Adrenal gland (tissue), 19 donors: Measurements from ENCODE around the gene ACTA2. TPM values are rescaled to one million over a fixed set of nuclear protein-coding genes. Genes with fewer than 3 reads are reported as not detected.

Experiments used
- DNase-seq, 7 donors: peaks; one replicate each; pipeline ENCODE4 v3.0.0-alpha.2; 2019 to 2020
- H3K27ac ChIP-seq, 5 donors: fragments of 200-600 bp; sonication (generic) in 4 of 5; 1 replicate in 3 of 5; 2 replicates in 2 of 5; pipeline versions ENCODE4 v1.5.1 to v1.8.0; 2016 to 2020; ENCODE audit warnings: mild to moderate bottlenecking in 1 of 5
- H3K27me3 ChIP-seq: fragments of 200-600 bp; 2 replicates; pipeline ENCODE4 v1.8.0; 2021
- H3K36me3 ChIP-seq, 2 donors: fragments of 200-600 bp; replicated peaks in 1 of 2; 1 replicate in 1 of 2; 2 replicates in 1 of 2; pipeline versions ENCODE4 v1.5.1 to v1.8.0; 2018 to 2022
- H3K4me1 ChIP-seq, 2 donors: fragments of 200-600 bp; replicated peaks in 1 of 2; 1 replicate in 1 of 2; 2 replicates in 1 of 2; pipeline versions ENCODE4 v1.5.1 to v1.8.0; 2018 to 2021
- H3K4me3 ChIP-seq, 4 donors: fragments of 200-600 bp; sonication (generic) in 3 of 4; one replicate each; pipeline ENCODE4 v1.5.1; 2016 to 2018
- H3K9me3 ChIP-seq, 3 donors: fragments of 200-600 bp; sonication (generic) in 1 of 3; replicated peaks in 1 of 3; 1 replicate in 2 of 3; 2 replicates in 1 of 3; pipeline versions ENCODE4 v1.5.1 to v1.8.0; 2016 to 2021
- CTCF ChIP-seq, 6 experiments: fragments of 450-650 bp in 4 of 6; fragments of 200-600 bp in 2 of 6; sonication (generic) in 1 of 6; IDR thresholded peaks; 1 replicate in 5 of 6; 2 replicates in 1 of 6; pipeline versions ENCODE4 v1.5.1 to v1.8.0; 2016 to 2021; ENCODE audit warnings: antibody characterized with exemption in 6 of 6, mild to moderate bottlenecking in 2 of 6, moderate library complexity in 1 of 6
- POLR2A ChIP-seq, 2 donors: fragments of 450-650 bp; IDR thresholded peaks; one replicate each; pipeline ENCODE4 v1.6.1; 2017; ENCODE audit warnings: antibody characterized with exemption in 2 of 2, mild to moderate bottlenecking in 2 of 2, moderate library complexity in 1 of 2
- WGBS, 4 donors: extraction: QIAGEN DNeasy Blood & Tissue Kit in 2 of 4; methylation state at CpG; one replicate each; pipeline versions ENCODE4 v1.1.5 to v1.1.7; 2013 to 2017; 5-methylcytosine and 5-hydroxymethylcytosine counted together
- intact Hi-C, 2 donors: fragments of 100-400 bp; cut with DNase I; formaldehyde crosslinking; loops; one replicate each; pipeline versions ENCODE4 v1.14.1 to v1.15.0; 2022 to 2023
- long read RNA-seq, 10 donors: library from polyadenylated mRNA in 3 of 10; unstranded in 2 of 10; stranded (forward) in 1 of 10; transcript quantifications; one replicate each; pipeline ENCODE4 v2.0.0 and lab custom pipeline, GENCODE V29; 2021 to 2026
- polyA plus RNA-seq, 3 donors: library from polyadenylated mRNA; stranded (reverse); fragments of 200-250 nt in 2 of 3; fragments of 350-450 nt in 1 of 3; fragmentation: Illumina TruSeq in 1 of 3; extraction: RNeasy Lipid Tissue Mini Kit (QIAGEN cat#74804) in 1 of 3; gene quantifications; one replicate each; pipeline ENCODE4 v1.2.3, GENCODE V29; 2013 to 2014
- total RNA-seq, 9 donors: library from RNA; depleted of rRNA in 4 of 9; stranded (reverse); fragments of >200 nt in 4 of 9; fragments of 120-200 nt in 1 of 9; fragmentation: NEBNext Ultra II Directional in 1 of 9; extraction: Animal tissue kit (Norgen Biotek cat#: 25700) in 1 of 9; gene quantifications; one replicate each; pipeline versions ENCODE4 v1.1.0 to v1.2.4, GENCODE V29; 2013 to 2023
- donor health status: healthy with polysubstance abuse.
- donor health status: Bipolar disorder and iron deficiency.
- donor health status: DM: yes; HTN: yes; CAD: no.
- donor health status: DM: no; HTN: no; CAD: no.
- donor health status: DM: no; HTN: no; CAD: no.
- donor health status: DM: yes; HTN: yes; CAD: no.

ACTA2 gene
- 100 to 1,000 TPM in 6 of 9 donors, 10 to 100 TPM in 3; 48.5 to 529 (median 343) TPM for total RNA-seq
- 100 to 1,000 TPM; 135 to 357 (median 298) TPM for polyA plus RNA-seq
- long read RNA-seq, donor 1, partial matches to known transcripts, result 0 of 3 reads
- long read RNA-seq, donor 1, other reads (novel, unspliced or antisense), result 0 of 3 reads
- long read RNA-seq, donor 2, partial matches to known transcripts, result 11 of 17 reads
- long read RNA-seq, donor 2, other reads (novel, unspliced or antisense), result 6 of 17 reads
- long read RNA-seq, donor 3, transcript ACTA2-201 (9 exons, 1,349 nt), result major isoform, 8 of 8 reads
- long read RNA-seq, donor 3, partial matches to known transcripts, result 0 of 8 reads
- long read RNA-seq, donor 3, other reads (novel, unspliced or antisense), result 0 of 8 reads
- long read RNA-seq, donor 4, transcript ACTA2-201 (9 exons, 1,349 nt), result major isoform, 53 of 114 reads
- long read RNA-seq, donor 4, partial matches to known transcripts, result 5 of 114 reads
- long read RNA-seq, donor 4, other reads (novel, unspliced or antisense), result 56 of 114 reads
- long read RNA-seq, donor 5, transcript ACTA2-201 (9 exons, 1,349 nt), result major isoform, 378 of 518 reads
- long read RNA-seq, donor 5, partial matches to known transcripts, result 27 of 518 reads
- long read RNA-seq, donor 5, other reads (novel, unspliced or antisense), result 112 of 518 reads
- long read RNA-seq, donor 6, transcript ACTA2-201 (9 exons, 1,349 nt), result major isoform, 250 of 352 reads
- long read RNA-seq, donor 6, partial matches to known transcripts, result 32 of 352 reads
- long read RNA-seq, donor 6, other reads (novel, unspliced or antisense), result 69 of 352 reads
- long read RNA-seq, donor 7, partial matches to known transcripts, result 0 of 1 reads
- long read RNA-seq, donor 7, other reads (novel, unspliced or antisense), result 0 of 1 reads
- long read RNA-seq, donor 8, transcript ACTA2-201 (9 exons, 1,349 nt), result major isoform, 5 of 11 reads
- long read RNA-seq, donor 8, partial matches to known transcripts, result 6 of 11 reads
- long read RNA-seq, donor 8, other reads (novel, unspliced or antisense), result 0 of 11 reads
- long read RNA-seq, donor 9, partial matches to known transcripts, result 5 of 8 reads
- long read RNA-seq, donor 9, other reads (novel, unspliced or antisense), result 0 of 8 reads
- long read RNA-seq, donor 10, transcript ACTA2-201 (9 exons, 1,349 nt), result major isoform, 10 of 10 reads
- long read RNA-seq, donor 10, partial matches to known transcripts, result 0 of 10 reads
- long read RNA-seq, donor 10, other reads (novel, unspliced or antisense), result 0 of 10 reads

- Histone ChIP-seq H3K27me3 (no peaks in the 10 kb centered on the region), H3K9me3 (no peaks in the 10 kb centered on the region), H3K4me1 (peaks cover 15 to 30% of the 10 kb centered on the region in 2 donors), H3K27ac (peak within 1 kb of the TSS in 4 of 5 donors; percentile 56 to 85 (median 68)), H3K4me3 (peak within 1 kb of the TSS in 1 of 4 donors; percentile 22), H3K36me3 (no peaks in the 10 kb centered on the region)
- DNase-seq, result peak in 5 of 7 donors; percentile 43 to 83 (median 51)
- WGBS, 4 donors, result 72 to 79% (median 76%) methylated on average over 7 to 8 of the region's 8 CpGs
- intact Hi-C loops, result no loop called here
- TF ChIP-seq POLR2A (IDR thresholded peaks at IDR 0.05) (peak in 1 of 2 donors; percentile 20), CTCF (IDR thresholded peaks at IDR 0.05) (no peak)
These were observed at the start of gene ACTA2 for GRCh38 chr10:88952647-88953111. Gene ACTA2, minus strand, starts transcription at chr10:88952773. Its CDS starts 3,843 bp downstream, at chr10:88948930.

- WGBS, 4 donors, result 61 to 75% (median 70%) methylated on average over 4 of the region's 4 CpGs
- Histone ChIP-seq H3K27ac (peak overlapping the region in 1 of 5 donors; percentile 48), H3K27me3 (no peaks in the 10 kb centered on the region), H3K4me1 (peaks cover 21 to 47% of the 10 kb centered on the region in 2 donors), H3K36me3 (peaks cover 0 to 7% of the 10 kb centered on the region in 2 donors), H3K4me3 (no peak overlapping the region), H3K9me3 (no peaks in the 10 kb centered on the region)
- TF ChIP-seq CTCF (IDR thresholded peaks at IDR 0.05) (no peak), POLR2A (IDR thresholded peaks at IDR 0.05) (no peak)
- intact Hi-C loops, result no loop called here
- no peak for DNase-seq
These were observed 49.1 kb upstream of the ACTA2 start for GRCh38 chr10:89001729-89002072.

- peaks cover 0 to 7% of the 10 kb centered on the region in 2 donors for H3K36me3 ChIP-seq
- intact Hi-C loops, result no loop called here
- no peaks in the 10 kb centered on the region for H3K27me3 ChIP-seq
- no peaks in the 10 kb centered on the region for H3K9me3 ChIP-seq
- peak overlapping the region in 3 of 5 donors; percentile 13 to 48 (median 15) for H3K27ac ChIP-seq
- 47 to 69% (median 63%) methylated on average over 5 of the region's 5 CpGs for WGBS, 4 donors
- H3K4me1 ChIP-seq, result peaks cover 25 to 52% of the 10 kb centered on the region in 2 donors
- DNase-seq, result no peak
- H3K4me3 ChIP-seq, result no peak overlapping the region
- TF ChIP-seq POLR2A (IDR thresholded peaks at IDR 0.05), result no peak
- no peak for TF ChIP-seq CTCF (IDR thresholded peaks at IDR 0.05)
These were observed 48.6 kb upstream of the ACTA2 start for GRCh38 chr10:89001024-89001728.
